CD14-positive monocyte (primary cell): ENCODE results near the gene AKR1C4. TPM values are rescaled to one million over a fixed set of nuclear protein-coding genes. Genes with fewer than 3 reads are reported as not detected.

Experiments used
- DNase-seq, 3 donors: peaks; one replicate each; pipeline ENCODE4 v3.0.0-alpha.2; 2011 to 2022
- H2AFZ ChIP-seq: 2 replicates; pipeline ENCODE4 v1.6.0; 2012; ENCODE audit warnings: mild to moderate bottlenecking, low read depth, low read length, inconsistent platforms; ENCODE audit not compliant: insufficient read depth, poor library complexity, severe bottlenecking
- H3K27ac ChIP-seq, 2 donors: 1 replicate in 1 of 2; 2 replicates in 1 of 2; pipeline ENCODE4 v1.5.1; 2012 to 2013; ENCODE audit warnings: low read length in 2 of 2, control low read depth in 1 of 2, inconsistent platforms in 1 of 2, low read depth in 1 of 2, mild to moderate bottlenecking in 1 of 2
- H3K27me3 ChIP-seq, 2 donors: one replicate each; pipeline versions ENCODE4 v1.6.0 to v1.6.1; 2011 to 2013; ENCODE audit warnings: low read length in 2 of 2; ENCODE audit not compliant: control insufficient read depth in 2 of 2, insufficient read depth in 2 of 2
- H3K36me3 ChIP-seq, 2 donors: replicated peaks in 1 of 2; 1 replicate in 1 of 2; 2 replicates in 1 of 2; pipeline versions ENCODE4 v1.5.1 to v1.6.1; 2012 to 2013; ENCODE audit warnings: low read length in 2 of 2, control low read depth in 1 of 2, inconsistent platforms in 1 of 2, mild to moderate bottlenecking in 1 of 2; ENCODE audit not compliant: insufficient read depth in 2 of 2, control insufficient read depth in 1 of 2
- H3K4me1 ChIP-seq, 2 donors: 1 replicate in 1 of 2; 2 replicates in 1 of 2; pipeline versions ENCODE4 v1.5.1 to v1.6.1; 2012 to 2013; ENCODE audit warnings: low read length in 2 of 2, control low read depth in 1 of 2, inconsistent platforms in 1 of 2, mild to moderate bottlenecking in 1 of 2, moderate library complexity in 1 of 2; ENCODE audit not compliant: insufficient read depth in 2 of 2, control insufficient read depth in 1 of 2
- H3K4me2 ChIP-seq: replicated peaks from 2 replicates; pipeline ENCODE3; 2012; ENCODE audit warnings: low read length, moderate library complexity, mild to moderate bottlenecking; ENCODE audit not compliant: poor library complexity, severe bottlenecking; ENCODE audit errors: extremely low read depth
- H3K4me3 ChIP-seq, 3 experiments: fragments of 200-600 bp in 1 of 3; sonication (generic) in 1 of 3; replicated peaks in 1 of 3; 1 replicate in 2 of 3; 2 replicates in 1 of 3; pipeline ENCODE4 v1.5.1; 2011 to 2013; ENCODE audit warnings: low read length in 3 of 3, mild to moderate bottlenecking in 3 of 3, control low read depth in 2 of 3, low read depth in 2 of 3, inconsistent platforms in 1 of 3, moderate library complexity in 1 of 3
- H3K79me2 ChIP-seq: 2 replicates; pipeline ENCODE4 v1.6.0; 2012; ENCODE audit warnings: mild to moderate bottlenecking, control low read depth, inconsistent platforms, low read length, moderate library complexity; ENCODE audit not compliant: insufficient read depth
- H3K9ac ChIP-seq: 2 replicates; pipeline ENCODE4 v1.6.0; 2017; ENCODE audit warnings: low read length, mild to moderate bottlenecking; ENCODE audit not compliant: insufficient read depth, poor library complexity, severe bottlenecking
- H3K9me3 ChIP-seq, 2 donors: replicated peaks in 1 of 2; 1 replicate in 1 of 2; 2 replicates in 1 of 2; pipeline versions ENCODE4 v1.5.1 to v1.6.1; 2012 to 2013; ENCODE audit warnings: low read length in 2 of 2, control low read depth in 1 of 2; ENCODE audit not compliant: control insufficient read depth in 1 of 2, insufficient read depth in 1 of 2
- H4K20me1 ChIP-seq: 2 replicates; pipeline ENCODE4 v1.6.0; 2012; ENCODE audit warnings: mild to moderate bottlenecking, low read length, control low read depth, moderate library complexity; ENCODE audit not compliant: insufficient read depth
- H3K27ac Mint-ChIP-seq, 7 donors: one replicate each; pipeline ENCODE4 v1.8.0; 2020; ENCODE audit warnings: mild to moderate bottlenecking in 7 of 7, mixed read lengths in 7 of 7, moderate library complexity in 6 of 7, inconsistent platforms in 2 of 7
- H3K27me3 Mint-ChIP-seq, 3 donors: one replicate each; pipeline ENCODE4 v1.8.0; 2021 to 2022; ENCODE audit warnings: low read depth in 3 of 3, mild to moderate bottlenecking in 3 of 3, mixed read lengths in 3 of 3, moderate library complexity in 3 of 3, inconsistent platforms in 1 of 3
- H3K36me3 Mint-ChIP-seq, 2 donors: one replicate each; pipeline ENCODE4 v1.8.0; 2020; ENCODE audit warnings: mixed read lengths in 2 of 2, inconsistent platforms in 1 of 2, mild to moderate bottlenecking in 1 of 2
- H3K4me1 Mint-ChIP-seq: one replicate; pipeline ENCODE4 v1.8.0; 2020; ENCODE audit warnings: mild to moderate bottlenecking, mixed read lengths
- H3K4me3 Mint-ChIP-seq, 2 donors: one replicate each; pipeline ENCODE4 v1.8.0; 2020; ENCODE audit warnings: mild to moderate bottlenecking in 2 of 2, mixed read lengths in 2 of 2, moderate library complexity in 1 of 2
- H3K9me3 Mint-ChIP-seq, 7 donors: one replicate each; pipeline ENCODE4 v1.8.0; 2020 to 2022; ENCODE audit warnings: mixed read lengths in 7 of 7, mild to moderate bottlenecking in 6 of 7, moderate library complexity in 6 of 7, inconsistent platforms in 2 of 7
- CTCF ChIP-seq: fragments of 200-600 bp; IDR thresholded peaks from one replicate; pipeline ENCODE4 v1.8.0; 2022; ENCODE audit warnings: antibody characterized with exemption, mild to moderate bottlenecking
- WGBS: methylation state at CpG from one replicate; pipeline ENCODE4 v1.1.5; 2013; ENCODE audit warnings: missing lambda C conversion rate; ENCODE audit not compliant: insufficient coverage; 5-methylcytosine and 5-hydroxymethylcytosine counted together
- intact Hi-C, 2 donors: fragments of 100-400 bp; cut with micrococcal nuclease; formaldehyde crosslinking; loops; one replicate each; pipeline versions ENCODE4 v1.15.0 to v1.15.1; 2023
- polyA plus RNA-seq, 3 donors: library from polyadenylated mRNA; depleted of rRNA in 1 of 3; unstranded in 2 of 3; stranded (reverse) in 1 of 3; fragments of 300-500 nt in 2 of 3; fragments of >200 nt in 1 of 3; fragmentation: Illumina TruSeq in 2 of 3; gene quantifications; 1 replicate in 2 of 3; 2 replicates in 1 of 3; pipeline ENCODE4 v1.2.3, GENCODE V29; 2012 to 2021

AKR1C4 gene
- polyA plus RNA-seq, 3 donors: not detected

DNA sequence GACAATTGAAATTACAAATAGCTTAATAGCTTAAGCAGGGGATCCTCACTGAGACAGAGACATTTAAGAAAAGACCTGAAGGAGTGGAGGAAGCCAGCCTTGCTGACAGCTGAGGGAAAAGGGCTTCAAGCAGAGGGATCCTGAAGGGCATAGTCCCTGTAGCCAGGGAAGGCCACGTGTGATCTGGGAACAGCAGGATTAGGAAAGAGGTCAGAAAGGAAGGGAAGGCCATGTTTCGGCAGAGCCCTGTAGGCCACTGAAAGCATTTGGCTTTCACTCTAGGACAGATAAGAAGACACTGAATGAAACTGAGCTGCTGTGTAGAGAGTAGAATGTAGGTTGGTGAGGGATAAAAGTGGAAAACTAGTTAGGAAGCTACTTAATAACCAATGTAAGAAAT is 8.3 kb upstream of the AKR1C4 start:
- Histone ChIP-seq H2AFZ (no peak overlapping the region), H3K4me2 (no peak overlapping the region), H3K9ac (no peak overlapping the region), H3K4me3 (no peak overlapping the region), H3K27me3 (no peaks in the 10 kb centered on the region), H3K79me2 (no peaks in the 10 kb centered on the region), H3K27ac (no peak overlapping the region), H3K9me3 (no peaks in the 10 kb centered on the region), H4K20me1 (no peaks in the 10 kb centered on the region), H3K36me3 (no peaks in the 10 kb centered on the region), H3K4me1 (no peaks in the 10 kb centered on the region)
- TF ChIP-seq CTCF: no peak
- WGBS: 83% methylated on average over 2 of the region's 2 CpGs
- H3K27ac Mint-ChIP-seq: no peak overlapping the region
- intact Hi-C loops: no loop called here
- no peaks in the 10 kb centered on the region for H3K36me3 Mint-ChIP-seq
- H3K27me3 Mint-ChIP-seq: no peaks in the 10 kb centered on the region
- no peak overlapping the region for H3K4me3 Mint-ChIP-seq
- no peaks in the 10 kb centered on the region for H3K4me1 Mint-ChIP-seq
- peaks cover 0 to 4% (median 2%) of the 10 kb centered on the region in 7 donors for H3K9me3 Mint-ChIP-seq
- DNase-seq: no peak

- H3K27me3 Mint-ChIP-seq: no peaks in the 10 kb centered on the region
- Histone ChIP-seq H3K9ac (no peak overlapping the region), H3K4me3 (no peak overlapping the region), H3K27ac (no peak overlapping the region), H3K9me3 (peaks cover 0 to 3% of the 10 kb centered on the region in 2 donors), H3K79me2 (no peaks in the 10 kb centered on the region), H4K20me1 (no peaks in the 10 kb centered on the region), H3K4me2 (no peak overlapping the region), H3K36me3 (no peaks in the 10 kb centered on the region), H3K4me1 (no peaks in the 10 kb centered on the region), H2AFZ (no peak overlapping the region), H3K27me3 (no peaks in the 10 kb centered on the region)
- no peak for TF ChIP-seq CTCF
- H3K4me1 Mint-ChIP-seq: no peaks in the 10 kb centered on the region
- DNase-seq: no peak
- WGBS: no CpG with 5 or more reads among the region's 3 CpGs
- intact Hi-C loops: no loop called here
- no peak overlapping the region for H3K4me3 Mint-ChIP-seq
- H3K36me3 Mint-ChIP-seq: no peaks in the 10 kb centered on the region
- H3K27ac Mint-ChIP-seq: no peak overlapping the region
- H3K9me3 Mint-ChIP-seq: peaks cover 0 to 7% (median 3%) of the 10 kb centered on the region in 7 donors
Measured at GRCh38 chr10:5194431-5194830, 2.2 kb upstream of the AKR1C4 start.
